WTC11 (cell line): Measurements from ENCODE around the gene SAMD4A. TPM values are rescaled to one million over a fixed set of nuclear protein-coding genes. Genes with fewer than 3 reads are reported as not detected.

Experiments
- ATAC-seq: fragments of 200-7000 bp; cut with Tn5 transposase; 2 replicates; pipeline ENCODE4 v1.10.0; 2021; ENCODE audit warnings: mild to moderate bottlenecking, moderate library complexity
- CTCF ChIA-PET: fragments of 300-600 bp; sonication (Branson Sonifier 250); formaldehyde crosslinking; loops from one replicate; lab custom pipeline; 2021; ENCODE audit warnings: antibody characterized with exemption; lab: Charles Lee
- POLR2A ChIA-PET: fragments of 350-600 bp; sonication (Branson Sonifier 250); formaldehyde crosslinking; loops from one replicate; lab custom pipeline; 2021; ENCODE audit warnings: antibody characterized with exemption; lab: Charles Lee
- DNase-seq: peaks from one replicate; pipeline ENCODE4 v3.0.0; 2021; ENCODE audit warnings: low spot score
- H3K27ac Mint-ChIP-seq: 2 replicates; pipeline ENCODE4 v1.8.0; 2021; ENCODE audit warnings: mixed read lengths
- H3K27me3 Mint-ChIP-seq: 2 replicates; pipeline ENCODE4 v1.8.0; 2021; ENCODE audit warnings: low read depth, mild to moderate bottlenecking, moderate library complexity, mixed read lengths
- H3K36me3 Mint-ChIP-seq: 2 replicates; pipeline ENCODE4 v1.8.0; 2021; ENCODE audit warnings: mixed read lengths
- H3K4me1 Mint-ChIP-seq: 2 replicates; pipeline ENCODE4 v1.8.0; 2022; ENCODE audit warnings: mixed read lengths
- H3K4me3 Mint-ChIP-seq: 2 replicates; pipeline ENCODE4 v1.8.0; 2021; ENCODE audit warnings: mild to moderate bottlenecking, moderate library complexity, mixed read lengths
- H3K9me3 Mint-ChIP-seq: 2 replicates; pipeline ENCODE4 v1.8.0; 2021; ENCODE audit warnings: mixed read lengths
- AFF4 ChIP-seq: sonication (generic); formaldehyde crosslinking; IDR thresholded peaks from 2 replicates; pipeline ENCODE4 v1.8.1; 2023; ENCODE audit warnings: mild to moderate bottlenecking, missing genetic modification reagents, borderline replicate concordance
- CDX4 ChIP-seq: fragments of 250-450 bp; sonication (Bioruptor Pico); IDR thresholded peaks from 2 replicates; pipeline ENCODE4 v1.9.0; 2021; ENCODE audit warnings: moderate library complexity, mild to moderate bottlenecking, inconsistent platforms, borderline replicate concordance
- EMX1 ChIP-seq: fragments of 250-450 bp; sonication (Bioruptor Pico); IDR thresholded peaks from 2 replicates; pipeline ENCODE4 v1.8.0; 2021; ENCODE audit warnings: mild to moderate bottlenecking
- FOXK1 ChIP-seq: sonication (generic); formaldehyde crosslinking; IDR thresholded peaks from 2 replicates; pipeline ENCODE4 v1.8.0; 2022; ENCODE audit warnings: mild to moderate bottlenecking, moderate library complexity, missing genetic modification reagents
- GTF2I ChIP-seq: fragments of 250-450 bp; sonication (Bioruptor Pico); conservative IDR thresholded peaks from 2 replicates; pipeline ENCODE4 v1.4.0; 2021; ENCODE audit warnings: mild to moderate bottlenecking
- HMGA2 ChIP-seq: fragments of 250-450 bp; sonication (Bioruptor Pico); IDR thresholded peaks from 2 replicates; pipeline ENCODE4 v1.4.0; 2021; ENCODE audit warnings: mild to moderate bottlenecking, moderate library complexity
- JAZF1 ChIP-seq: fragments of 250-450 bp; sonication (Bioruptor Pico); IDR thresholded peaks from 2 replicates; pipeline ENCODE4 v1.9.0; 2021; ENCODE audit warnings: moderate library complexity, mild to moderate bottlenecking, inconsistent platforms
- JUN ChIP-seq: sonication (generic); formaldehyde crosslinking; IDR thresholded peaks from 2 replicates; pipeline ENCODE4 v1.8.0; 2023; ENCODE audit warnings: mild to moderate bottlenecking, missing genetic modification reagents
- KAT7 ChIP-seq: sonication (generic); formaldehyde crosslinking; IDR thresholded peaks from 2 replicates; pipeline ENCODE4 v1.8.1; 2023; ENCODE audit warnings: missing genetic modification reagents, mild to moderate bottlenecking, borderline replicate concordance
- MYBL2 ChIP-seq: sonication (generic); formaldehyde crosslinking; IDR thresholded peaks from 2 replicates; pipeline ENCODE4 v1.8.1; 2023; ENCODE audit warnings: mild to moderate bottlenecking, moderate library complexity, missing genetic modification reagents
- NFATC4 ChIP-seq: fragments of 250-450 bp; sonication (Bioruptor Pico); IDR thresholded peaks from 2 replicates; pipeline ENCODE4 v1.9.0; 2021; ENCODE audit warnings: mild to moderate bottlenecking
- PRDM15 ChIP-seq: sonication (generic); formaldehyde crosslinking; IDR thresholded peaks from 2 replicates; pipeline ENCODE4 v1.8.0; 2022; ENCODE audit warnings: missing genetic modification reagents
- RORB ChIP-seq: fragments of 250-450 bp; sonication (Bioruptor Pico); IDR thresholded peaks from 2 replicates; pipeline ENCODE4 v1.9.0; 2021; ENCODE audit warnings: mild to moderate bottlenecking
- ZBTB21 ChIP-seq: sonication (generic); formaldehyde crosslinking; IDR thresholded peaks from 2 replicates; pipeline ENCODE4 v1.8.1; 2023; ENCODE audit warnings: mild to moderate bottlenecking, missing genetic modification reagents, borderline replicate concordance
- ZNF121 ChIP-seq: sonication (generic); formaldehyde crosslinking; IDR thresholded peaks from 2 replicates; pipeline ENCODE4 v1.8.0; 2023; ENCODE audit warnings: missing genetic modification reagents
- ZNF138 ChIP-seq: sonication (generic); formaldehyde crosslinking; conservative IDR thresholded peaks from 2 replicates; pipeline ENCODE4 v1.8.1; 2022; ENCODE audit warnings: mild to moderate bottlenecking, moderate library complexity, missing genetic modification reagents
- ZNF232 ChIP-seq: sonication (generic); formaldehyde crosslinking; IDR thresholded peaks from 2 replicates; pipeline ENCODE4 v1.8.0; 2022; ENCODE audit warnings: mild to moderate bottlenecking, missing genetic modification reagents
- ZNF671 ChIP-seq: fragments of 250-450 bp; sonication (Bioruptor Pico); IDR thresholded peaks from 2 replicates; pipeline ENCODE4 v1.8.0; 2021; ENCODE audit warnings: mild to moderate bottlenecking
- ZSCAN18 ChIP-seq: fragments of 250-450 bp; sonication (Bioruptor Pico); IDR thresholded peaks from 2 replicates; pipeline ENCODE4 v2.1.2; 2022; ENCODE audit warnings: mild to moderate bottlenecking, moderate library complexity
- total RNA-seq: library from RNA; stranded (reverse); gene quantifications from 3 replicates; pipeline ENCODE4 v1.2.3, GENCODE V29; 2021
- TF ChIP-seq, protein P1 (sequence below): sonication (generic); formaldehyde crosslinking; IDR thresholded peaks from 2 replicates; pipeline ENCODE4 v1.8.0; 2023; ENCODE audit warnings: missing genetic modification reagents
- TF ChIP-seq, protein P2 (sequence below): sonication (generic); formaldehyde crosslinking; IDR thresholded peaks from 2 replicates; pipeline ENCODE4 v1.8.0; 2022; ENCODE audit warnings: mild to moderate bottlenecking, missing genetic modification reagents
- TF ChIP-seq, protein P3 (sequence below): sonication (generic); formaldehyde crosslinking; IDR thresholded peaks from 2 replicates; pipeline ENCODE4 v1.8.1; 2022; ENCODE audit warnings: low read depth, missing genetic modification reagents, borderline replicate concordance

SAMD4A gene
- total RNA-seq, 1 experiment from 2014 or later: 6.0 TPM

- no peak for TF ChIP-seq JAZF1
- no peak for TF ChIP-seq KAT7 (CRISPR knock-in tag)
- no peak for TF ChIP-seq AFF4 (CRISPR knock-in tag)
- TF ChIP-seq ZNF232 (CRISPR knock-in tag): no peak
- TF ChIP-seq ZNF121: no peak
- TF ChIP-seq, protein P1, sequence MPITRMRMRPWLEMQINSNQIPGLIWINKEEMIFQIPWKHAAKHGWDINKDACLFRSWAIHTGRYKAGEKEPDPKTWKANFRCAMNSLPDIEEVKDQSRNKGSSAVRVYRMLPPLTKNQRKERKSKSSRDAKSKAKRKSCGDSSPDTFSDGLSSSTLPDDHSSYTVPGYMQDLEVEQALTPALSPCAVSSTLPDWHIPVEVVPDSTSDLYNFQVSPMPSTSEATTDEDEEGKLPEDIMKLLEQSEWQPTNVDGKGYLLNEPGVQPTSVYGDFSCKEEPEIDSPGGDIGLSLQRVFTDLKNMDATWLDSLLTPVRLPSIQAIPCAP (CRISPR knock-in tag): no peak
- TF ChIP-seq ZBTB21 (CRISPR knock-in tag): no peak
- no peak for TF ChIP-seq FOXK1
- TF ChIP-seq JUN (CRISPR knock-in tag): no peak
- TF ChIP-seq, protein P2, sequence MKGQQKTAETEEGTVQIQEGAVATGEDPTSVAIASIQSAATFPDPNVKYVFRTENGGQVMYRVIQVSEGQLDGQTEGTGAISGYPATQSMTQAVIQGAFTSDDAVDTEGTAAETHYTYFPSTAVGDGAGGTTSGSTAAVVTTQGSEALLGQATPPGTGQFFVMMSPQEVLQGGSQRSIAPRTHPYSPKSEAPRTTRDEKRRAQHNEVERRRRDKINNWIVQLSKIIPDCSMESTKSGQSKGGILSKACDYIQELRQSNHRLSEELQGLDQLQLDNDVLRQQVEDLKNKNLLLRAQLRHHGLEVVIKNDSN: no peak
- no peak for TF ChIP-seq EMX1
- TF ChIP-seq HMGA2 (CRISPR knock-in tag): no peak
- TF ChIP-seq, protein P3, sequence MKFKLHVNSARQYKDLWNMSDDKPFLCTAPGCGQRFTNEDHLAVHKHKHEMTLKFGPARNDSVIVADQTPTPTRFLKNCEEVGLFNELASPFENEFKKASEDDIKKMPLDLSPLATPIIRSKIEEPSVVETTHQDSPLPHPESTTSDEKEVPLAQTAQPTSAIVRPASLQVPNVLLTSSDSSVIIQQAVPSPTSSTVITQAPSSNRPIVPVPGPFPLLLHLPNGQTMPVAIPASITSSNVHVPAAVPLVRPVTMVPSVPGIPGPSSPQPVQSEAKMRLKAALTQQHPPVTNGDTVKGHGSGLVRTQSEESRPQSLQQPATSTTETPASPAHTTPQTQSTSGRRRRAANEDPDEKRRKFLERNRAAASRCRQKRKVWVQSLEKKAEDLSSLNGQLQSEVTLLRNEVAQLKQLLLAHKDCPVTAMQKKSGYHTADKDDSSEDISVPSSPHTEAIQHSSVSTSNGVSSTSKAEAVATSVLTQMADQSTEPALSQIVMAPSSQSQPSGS: no peak
- no peak for TF ChIP-seq GTF2I (CRISPR knock-in tag)
- TF ChIP-seq PRDM15 (CRISPR knock-in tag): no peak
Observed at GRCh38 chr14:54683882-54684794, 117.2 kb downstream of the SAMD4A start (continued).

- CTCF ChIA-PET: interaction anchor here (0.6 to 5.0 kb wide), 9 partner anchors 8 to 872 kb away, joined by 3 to 26 read pairs (median 3); no protein-coding TSS in a partner anchor
- peaks cover 36% of the 10 kb centered on the region for H3K4me1 Mint-ChIP-seq
- ATAC-seq (no peak), DNase-seq (no peak)
- H3K27ac Mint-ChIP-seq: peak overlapping the region; percentile 63
- no peaks in the 10 kb centered on the region for H3K27me3 Mint-ChIP-seq
- POLR2A ChIA-PET: interaction anchor here (0.6 to 1.8 kb wide), 3 partner anchors 15 to 1227 kb away, joined by 3 to 10 read pairs (median 3); partner anchors contain the start of gene SAMD4A
- no peaks in the 10 kb centered on the region for H3K9me3 Mint-ChIP-seq
- no peak overlapping the region for H3K4me3 Mint-ChIP-seq
- H3K36me3 Mint-ChIP-seq: no peaks in the 10 kb centered on the region
- no peak for TF ChIP-seq NFATC4 (CRISPR knock-in tag)
- TF ChIP-seq RORB (CRISPR knock-in tag): no peak
- TF ChIP-seq CDX4 (CRISPR knock-in tag): no peak
- no peak for TF ChIP-seq ZSCAN18
- TF ChIP-seq ZNF671: no peak
- TF ChIP-seq MYBL2 (CRISPR knock-in tag): no peak
- TF ChIP-seq, protein P1 (CRISPR knock-in tag): no peak
- no peak for TF ChIP-seq ZNF138 (CRISPR knock-in tag)
- TF ChIP-seq FOXK1: no peak
Observed at GRCh38 chr14:54685286-54685845, 118.4 kb downstream of the SAMD4A start.
